ENCODE results near the gene AHRR. TPM values are rescaled to one million over a fixed set of nuclear protein-coding genes. Genes with fewer than 3 reads are reported as not detected.

The AHRR gene
- total RNA-seq, 1 donor, result 31.9 TPM

DNA sequence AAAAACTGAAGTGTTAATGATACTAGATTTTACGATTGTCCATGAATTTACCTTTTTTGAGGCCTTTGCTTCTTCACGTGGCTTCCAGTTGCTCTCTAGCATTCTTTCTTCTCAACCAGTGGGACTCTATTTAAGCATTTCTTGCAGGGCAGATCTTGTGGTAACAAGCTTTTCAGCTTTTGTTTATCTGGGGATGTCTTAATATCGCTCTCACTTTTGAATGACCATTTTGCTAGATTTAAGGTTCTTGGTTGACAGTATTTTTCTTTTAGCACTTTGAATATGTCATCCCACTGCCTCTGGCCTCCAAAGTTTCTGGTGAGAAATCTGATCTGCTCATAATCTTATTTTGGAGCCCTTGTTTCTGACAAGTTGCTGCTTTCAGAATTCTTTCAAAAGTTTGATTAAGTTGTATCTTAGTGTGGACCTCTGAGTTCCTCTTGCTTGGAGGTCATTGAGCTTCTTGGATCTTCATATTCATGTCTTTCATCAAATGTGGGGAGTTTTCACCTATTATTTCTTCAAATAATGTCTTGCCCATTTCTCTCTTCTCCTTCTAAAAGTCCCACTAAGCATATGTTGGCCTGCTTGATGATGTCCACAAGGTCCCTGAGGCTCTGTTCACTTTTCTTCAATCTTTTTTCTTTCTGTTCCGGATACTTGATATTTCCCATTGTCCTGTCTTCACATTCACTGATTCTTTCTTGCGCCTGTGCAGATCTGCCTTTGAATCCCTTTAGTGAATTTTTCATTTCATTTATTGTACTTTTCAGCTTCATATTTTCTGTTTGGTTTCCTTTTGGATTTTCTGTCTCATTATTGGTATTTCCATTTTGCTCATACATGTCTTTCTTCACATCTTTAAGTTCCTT, 130.3 kb downstream of the AHRR start:
- DNase-seq (ENCODE audit: low read depth), result no peak
- TF ChIP-seq, protein P1, sequence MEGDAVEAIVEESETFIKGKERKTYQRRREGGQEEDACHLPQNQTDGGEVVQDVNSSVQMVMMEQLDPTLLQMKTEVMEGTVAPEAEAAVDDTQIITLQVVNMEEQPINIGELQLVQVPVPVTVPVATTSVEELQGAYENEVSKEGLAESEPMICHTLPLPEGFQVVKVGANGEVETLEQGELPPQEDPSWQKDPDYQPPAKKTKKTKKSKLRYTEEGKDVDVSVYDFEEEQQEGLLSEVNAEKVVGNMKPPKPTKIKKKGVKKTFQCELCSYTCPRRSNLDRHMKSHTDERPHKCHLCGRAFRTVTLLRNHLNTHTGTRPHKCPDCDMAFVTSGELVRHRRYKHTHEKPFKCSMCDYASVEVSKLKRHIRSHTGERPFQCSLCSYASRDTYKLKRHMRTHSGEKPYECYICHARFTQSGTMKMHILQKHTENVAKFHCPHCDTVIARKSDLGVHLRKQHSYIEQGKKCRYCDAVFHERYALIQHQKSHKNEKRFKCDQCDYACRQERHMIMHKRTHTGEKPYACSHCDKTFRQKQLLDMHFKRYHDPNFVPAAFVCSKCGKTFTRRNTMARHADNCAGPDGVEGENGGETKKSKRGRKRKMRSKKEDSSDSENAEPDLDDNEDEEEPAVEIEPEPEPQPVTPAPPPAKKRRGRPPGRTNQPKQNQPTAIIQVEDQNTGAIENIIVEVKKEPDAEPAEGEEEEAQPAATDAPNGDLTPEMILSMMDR (IDR thresholded peaks at IDR 0.05; ENCODE audit: insufficient read depth, low read length), result no peak
- no peak overlapping the region for H3K4me3 ChIP-seq (ENCODE audit: low read depth, low read length)

DNA sequence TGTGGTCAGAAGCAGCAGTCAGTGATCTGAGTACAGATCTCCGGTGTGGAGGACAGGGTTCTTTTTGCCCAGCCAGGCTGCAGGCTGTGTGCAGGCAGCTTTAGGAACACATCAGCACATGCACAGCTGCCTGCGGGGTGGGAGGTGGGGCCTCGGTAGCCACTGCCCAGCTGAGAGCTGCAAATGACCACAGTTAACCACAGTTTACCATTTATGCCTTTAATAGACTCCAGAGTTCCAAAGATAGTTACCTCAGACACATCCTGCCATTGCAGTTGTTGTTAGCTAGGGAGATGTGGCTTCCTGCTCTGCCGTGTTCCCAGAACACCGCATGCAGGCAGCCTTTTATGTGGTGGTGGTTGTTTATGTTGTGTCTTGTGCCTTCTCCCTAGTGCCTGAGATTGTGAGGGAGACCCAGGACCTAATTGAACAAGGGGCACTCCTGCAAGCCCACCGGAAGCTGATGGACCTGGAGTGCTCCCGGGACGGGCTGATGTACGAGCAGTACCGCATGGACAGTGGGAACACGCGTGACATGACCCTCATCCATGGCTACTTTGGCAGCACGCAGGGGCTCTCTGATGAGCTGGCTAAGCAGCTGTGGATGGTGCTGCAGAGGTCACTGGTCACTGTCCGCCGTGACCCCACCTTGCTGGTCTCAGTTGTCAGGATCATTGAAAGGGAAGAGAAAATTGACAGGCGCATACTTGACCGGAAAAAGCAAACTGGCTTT, 131.6 kb downstream of the AHRR start:
- TF ChIP-seq, protein P1 (IDR thresholded peaks at IDR 0.05; ENCODE audit: insufficient read depth, low read length), result no peak
- no peak for DNase-seq (ENCODE audit: low read depth)
- H3K4me3 ChIP-seq (ENCODE audit: low read depth, low read length), result no peak overlapping the region

DNA sequence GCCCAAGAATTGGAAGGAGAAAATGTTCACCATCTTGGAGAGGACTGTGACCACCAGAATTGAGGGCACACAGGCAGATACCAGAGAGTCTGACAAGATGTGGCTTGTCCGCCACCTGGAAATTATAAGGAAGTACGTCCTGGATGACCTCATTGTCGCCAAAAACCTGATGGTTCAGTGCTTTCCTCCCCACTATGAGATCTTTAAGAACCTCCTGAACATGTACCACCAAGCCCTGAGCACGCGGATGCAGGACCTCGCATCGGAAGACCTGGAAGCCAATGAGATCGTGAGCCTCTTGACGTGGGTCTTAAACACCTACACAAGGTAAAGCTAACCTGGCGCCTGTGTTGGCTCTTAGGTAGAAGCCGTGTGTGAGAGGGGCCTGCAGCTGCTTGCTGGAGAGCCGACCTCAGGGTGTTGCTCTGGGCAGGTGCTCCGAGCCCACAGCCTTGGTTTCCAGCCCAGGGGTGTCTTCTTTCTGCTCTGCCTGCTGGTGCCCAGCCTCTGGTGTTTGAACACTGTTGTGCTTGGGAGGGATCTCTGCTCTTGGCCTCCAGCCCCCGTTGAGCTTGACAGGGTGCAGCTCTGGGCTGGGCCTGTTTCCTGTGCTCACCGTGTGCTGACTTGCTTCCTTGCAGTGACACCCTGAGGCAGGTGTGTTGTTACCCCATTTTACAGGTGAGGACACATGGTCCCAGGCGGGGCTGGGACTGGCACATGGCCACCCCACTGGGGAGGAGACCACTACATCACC, 132.4 kb downstream of the AHRR start:
- TF ChIP-seq, protein P1 (IDR thresholded peaks at IDR 0.05; ENCODE audit: insufficient read depth, low read length), result no peak
- H3K4me3 ChIP-seq (ENCODE audit: low read depth, low read length), result no peak overlapping the region
- DNase-seq (ENCODE audit: low read depth), result no peak

DNA sequence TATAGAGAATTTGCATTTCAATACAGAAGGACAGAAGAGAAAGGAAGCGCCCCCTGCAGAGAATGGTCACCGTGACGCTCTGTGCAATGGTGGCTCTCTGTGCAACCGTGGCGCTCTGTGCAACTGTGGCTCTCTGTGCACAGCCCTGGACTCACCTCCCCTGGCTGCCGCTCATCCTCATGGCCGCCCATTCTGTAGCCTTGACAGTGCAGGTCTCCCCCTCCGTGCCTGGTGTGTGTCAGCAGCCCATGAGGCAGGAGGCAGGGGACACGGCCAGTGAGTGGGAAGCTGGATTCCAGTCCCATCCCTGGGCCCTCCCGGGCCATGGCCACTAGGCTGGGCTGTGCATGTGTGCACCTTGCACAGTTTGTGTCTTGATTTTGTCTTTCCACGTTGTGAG, 133.4 kb downstream of the AHRR start:
- no peak for DNase-seq (ENCODE audit: low read depth)
- TF ChIP-seq, protein P1 (IDR thresholded peaks at IDR 0.05; ENCODE audit: insufficient read depth, low read length), result no peak
- H3K4me3 ChIP-seq (ENCODE audit: low read depth, low read length), result no peak overlapping the region

DNA sequence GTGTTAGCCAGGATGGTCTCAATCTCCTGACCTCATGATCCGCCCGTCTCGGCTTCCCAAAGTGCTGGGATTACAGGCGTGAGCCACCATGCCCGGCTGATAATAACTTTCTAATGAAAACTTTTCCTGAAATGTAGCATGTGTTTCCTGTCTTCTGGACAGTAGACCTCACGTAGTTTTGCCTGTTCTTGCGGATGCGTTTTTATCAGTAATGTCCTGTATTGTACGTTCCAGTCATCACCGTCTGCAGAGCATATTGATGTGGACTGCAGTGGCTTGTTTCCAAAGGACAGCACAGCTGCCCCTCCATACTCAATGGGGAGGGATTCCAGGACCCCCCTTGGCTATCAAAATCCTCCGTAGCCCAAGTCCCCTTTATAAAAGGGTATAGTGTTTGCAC, 134.3 kb downstream of the AHRR start:
- TF ChIP-seq, protein P1 (IDR thresholded peaks at IDR 0.05; ENCODE audit: insufficient read depth, low read length), result no peak
- H3K4me3 ChIP-seq (ENCODE audit: low read depth, low read length), result no peak overlapping the region
- no peak for DNase-seq (ENCODE audit: low read depth)

DNA sequence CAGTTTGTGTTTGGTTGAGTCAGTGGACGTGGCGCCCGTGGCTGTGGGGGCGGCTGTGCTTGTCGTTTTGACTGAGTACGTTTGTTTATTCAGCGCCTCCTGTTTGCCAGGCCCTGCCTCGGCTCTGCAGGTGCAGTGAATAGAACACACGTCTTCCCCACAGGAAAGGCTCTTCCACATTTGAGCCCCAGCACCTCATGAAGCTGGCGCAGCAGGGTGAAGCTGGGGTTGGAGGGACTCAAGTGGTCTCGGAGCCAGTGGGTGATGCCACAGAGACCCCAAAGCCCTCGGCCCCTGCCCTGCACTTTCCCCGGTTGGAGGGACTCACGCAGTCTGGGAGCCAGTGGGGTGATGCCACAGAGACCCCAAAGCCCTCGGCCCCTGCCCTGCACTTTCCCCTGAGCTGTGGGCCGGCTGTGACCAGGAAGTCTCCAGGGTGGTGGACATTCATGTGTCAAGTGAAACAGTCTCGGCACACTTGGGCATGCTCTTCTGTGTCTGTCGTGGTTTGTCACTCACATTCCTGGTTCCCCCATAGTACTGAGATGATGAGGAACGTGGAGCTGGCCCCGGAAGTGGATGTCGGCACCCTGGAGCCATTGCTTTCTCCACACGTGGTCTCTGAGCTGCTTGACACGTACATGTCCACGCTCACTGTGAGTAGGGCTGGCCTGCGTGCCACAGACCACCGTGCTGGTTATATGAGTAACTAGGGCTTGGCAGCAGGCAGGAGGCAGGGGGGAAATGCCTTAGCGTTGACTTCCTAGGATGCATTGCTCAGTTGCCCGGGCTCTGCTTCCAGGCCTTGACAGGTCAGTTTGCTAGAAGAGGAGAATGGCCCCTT, 135.1 kb downstream of the AHRR start:
- TF ChIP-seq, protein P1 (IDR thresholded peaks at IDR 0.05; ENCODE audit: insufficient read depth, low read length), result no peak

More for the DNA sequence above, 135.1 kb downstream of the AHRR start:
- no peak for DNase-seq (ENCODE audit: low read depth)
- no peak overlapping the region for H3K4me3 ChIP-seq (ENCODE audit: low read depth, low read length)

Data from fibroblast of the aortic adventitia (primary cell).